AG04450 (cell line): ENCODE results near the gene CAGE1. TPM values are rescaled to one million over a fixed set of nuclear protein-coding genes. Genes with fewer than 3 reads are reported as not detected.

ENCODE experiments used
- CTCF ChIA-PET: fragments of 300-600, 350-600 bp; formaldehyde crosslinking; extraction: SDS; loops from one replicate; lab custom pipeline; 2022; ENCODE audit warnings: antibody characterized with exemption, inconsistent platforms; lab: Charles Lee
- POLR2A ChIA-PET: fragments of 350-600 bp; formaldehyde crosslinking; extraction: SDS; loops from one replicate; lab custom pipeline; 2021; ENCODE audit warnings: antibody characterized with exemption, inconsistent platforms; lab: Yijun Ruan, JAX
- DNase-seq: peaks from one replicate; pipeline ENCODE4 v3.0.0-alpha.2; 2011; ENCODE audit warnings: low read depth, low spot score
- H3K27ac ChIP-seq: one replicate; pipeline ENCODE4 v1.5.1; 2012; ENCODE audit warnings: low read depth, low read length, control low read depth
- H3K27me3 ChIP-seq: one replicate; pipeline ENCODE4 v1.6.0; 2012; ENCODE audit warnings: low read length; ENCODE audit not compliant: control insufficient read depth, insufficient read depth
- H3K4me3 ChIP-seq: 2 replicates; pipeline ENCODE4 v1.5.1; 2011; ENCODE audit warnings: mild to moderate bottlenecking, low read depth, low read length, control low read depth
- H3K9me3 ChIP-seq: 2 replicates; pipeline ENCODE4 v1.5.1; 2012; ENCODE audit warnings: low read length; ENCODE audit not compliant: control insufficient read depth, insufficient read depth
- CTCF ChIP-seq: IDR thresholded peaks from 2 replicates; pipeline ENCODE4 v1.5.1; 2011; ENCODE audit warnings: low read depth, low read length, control low read depth, inconsistent platforms
- polyA plus RNA-seq: library from polyadenylated mRNA; depleted of rRNA; stranded (reverse); fragments of >200 nt; gene quantifications from 2 replicates; pipeline ENCODE4 v1.2.3, GENCODE V29; 2011

The CAGE1 gene
- polyA plus RNA-seq, 1 experiment = not detected

DNA sequence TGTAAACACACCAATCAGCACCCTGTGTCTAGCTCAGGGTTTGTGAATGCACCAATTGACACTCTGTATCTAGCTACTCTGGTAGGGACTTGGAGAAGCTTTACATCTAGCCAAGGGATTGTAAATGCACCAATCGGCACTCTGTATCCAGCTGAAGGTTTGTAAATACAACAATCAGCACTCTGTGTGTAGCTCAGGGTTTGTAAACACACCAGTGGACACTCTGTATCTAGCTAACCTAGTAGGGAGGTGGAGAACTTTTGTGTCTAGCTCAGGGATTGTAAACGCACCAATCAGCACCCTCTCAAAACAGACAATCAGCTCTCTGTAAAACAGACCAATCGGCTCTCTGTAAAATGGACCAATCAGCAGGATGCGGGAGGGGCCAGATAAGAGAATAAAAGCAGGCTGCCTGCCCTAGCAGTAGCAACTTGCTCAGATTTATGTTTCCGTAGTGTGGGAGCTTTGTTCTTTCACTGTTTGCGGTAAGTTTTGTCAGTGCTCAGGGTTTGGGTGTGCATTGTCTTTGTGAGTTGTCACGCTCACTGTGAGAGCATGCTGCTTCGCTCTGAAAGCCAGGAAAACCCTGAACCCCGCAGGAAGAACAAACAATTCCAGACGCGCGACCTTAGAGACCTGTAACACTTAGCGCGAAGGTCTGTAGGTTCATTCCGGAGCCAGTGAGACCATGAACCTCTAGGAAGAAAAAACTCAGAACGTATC, 37.1 kb upstream of the CAGE1 start:
- DNase-seq = no peak
- Histone ChIP-seq H3K27me3 (no peaks in the 10 kb centered on the region), H3K27ac (no peak overlapping the region), H3K4me3 (no peak overlapping the region), H3K9me3 (peaks cover 3% of the 10 kb centered on the region; the same call in 1 of the 2 replicates)
- ChIA-PET CTCF (no interaction called here), POLR2A (no interaction called here)
- TF ChIP-seq CTCF = no peak

- ChIA-PET CTCF (interaction anchor here (0.7 to 0.8 kb wide), 4 partner anchors 8 to 248 kb away, joined by 3 to 8 read pairs (median 5); no protein-coding TSS in a partner anchor), POLR2A (interaction anchor here (0.7 kb wide), 1 partner anchor 290 kb away, joined by 12 read pairs; no protein-coding TSS in a partner anchor)
- Histone ChIP-seq H3K9me3 (peaks cover 3% of the 10 kb centered on the region; the same call in 1 of the 2 replicates), H3K27me3 (no peaks in the 10 kb centered on the region), H3K27ac (no peak overlapping the region), H3K4me3 (no peak overlapping the region)
- no peak for DNase-seq
- TF ChIP-seq CTCF = no peak
Observed at GRCh38 chr6:7425808-7426190, 36.3 kb upstream of the CAGE1 start.

GRCh38 chr6:7424967-7425807, 35.6 kb upstream of the CAGE1 start:
- ChIA-PET POLR2A (interaction anchor here (0.7 kb wide), 1 partner anchor 289 kb away, joined by 12 read pairs; no protein-coding TSS in a partner anchor), CTCF (interaction anchor here (0.7 to 1.0 kb wide), 6 partner anchors 9 to 249 kb away, joined by 3 to 8 read pairs (median 4); partner anchors contain the start of gene SNRNP48)
- Histone ChIP-seq H3K27me3 (no peaks in the 10 kb centered on the region), H3K9me3 (peaks cover 3% of the 10 kb centered on the region; the same call in 1 of the 2 replicates), H3K27ac (no peak overlapping the region), H3K4me3 (no peak overlapping the region)
- TF ChIP-seq CTCF = peak; percentile 53
- DNase-seq = no peak

DNA sequence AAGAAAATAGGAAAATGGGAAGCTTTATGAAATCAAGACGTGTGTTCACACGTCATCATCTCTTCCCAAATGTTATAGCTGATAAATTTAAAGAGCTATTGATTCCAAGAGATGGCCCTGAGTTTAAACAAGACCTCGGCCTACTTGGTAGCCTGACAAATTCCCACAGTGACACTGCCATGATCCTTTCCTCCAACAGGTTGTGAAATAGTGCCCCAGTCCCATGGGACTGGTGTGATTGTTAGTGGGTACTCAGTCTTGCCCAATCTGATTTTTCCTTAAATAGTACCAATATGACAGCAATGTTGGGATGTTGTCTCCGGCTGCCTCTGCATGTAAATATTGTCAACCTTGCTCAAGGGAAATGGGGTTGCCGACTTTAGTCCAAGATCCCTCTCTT, 34.5 kb upstream of the CAGE1 start:
- Histone ChIP-seq H3K27me3 (no peaks in the 10 kb centered on the region), H3K27ac (no peak overlapping the region), H3K4me3 (no peak overlapping the region), H3K9me3 (peaks cover 3% of the 10 kb centered on the region; the same call in 1 of the 2 replicates)
- no peak for TF ChIP-seq CTCF
- ChIA-PET POLR2A (no interaction called here), CTCF (interaction anchor here (0.7 kb wide), 1 partner anchor 13 kb away, joined by 3 read pairs; no protein-coding TSS in a partner anchor)
- DNase-seq = no peak
